HCT116 (cell line): ENCODE data around the gene EIPR1. TPM values are rescaled to one million over a fixed set of nuclear protein-coding genes. Genes with fewer than 3 reads are reported as not detected.

ENCODE experiments used
- ATAC-seq: fragments of 200-7000 bp; cut with Tn5 transposase; 2 replicates; pipeline ENCODE4 v1.9.1; 2020; ENCODE audit warnings: mild to moderate bottlenecking, moderate library complexity
- BruUV-seq: library from RNA; stranded (reverse); fragments of 400-500 nt; replicated peaks from 2 replicates; lab custom pipeline; 2021; lab: Mats Ljungman, UMichigan
- CTCF ChIA-PET: fragments of 300-600 bp; sonication (Branson Sonifier 250); formaldehyde crosslinking; loops from one replicate; lab custom pipeline; 2021; ENCODE audit warnings: antibody characterized with exemption; lab: Charles Lee
- POLR2A ChIA-PET: fragments of 300-600, 350-600 bp; sonication (Branson Sonifier 250); formaldehyde crosslinking; loops from one replicate; lab custom pipeline; 2021; ENCODE audit warnings: antibody characterized with exemption; lab: Charles Lee
- RAD21 ChIA-PET, 2 experiments: fragments of 300-600 bp; sonication (Branson Sonifier 250); formaldehyde crosslinking; loops; one replicate each; lab custom pipeline; 2023; ENCODE audit warnings: low total read pairs in 2 of 2; ENCODE audit not compliant: uncharacterized antibody in 2 of 2, unreplicated experiment in 2 of 2, low non-redundant PET in 1 of 2; lab: Charles Lee
- DNase-seq: peaks from one replicate; pipeline ENCODE4 v3.0.0-alpha.2; 2010; ENCODE audit warnings: low read depth, low spot score
- H2AFZ ChIP-seq: fragments of 200-600 bp; shearing (Covaris generic), sonication (generic); 2 replicates; pipeline ENCODE4 v1.6.1; 2017; ENCODE audit warnings: low read depth, mixed run types, mixed read lengths, antibody characterized with exemption, low read length; ENCODE audit not compliant: poor library complexity, severe bottlenecking
- H3K27ac ChIP-seq: 2 replicates; pipeline ENCODE4 v1.5.1; 2012; ENCODE audit warnings: low read depth, low read length
- H3K27me3 ChIP-seq: fragments of 200-600 bp; sonication (generic); 2 replicates; pipeline ENCODE4 v1.6.1; 2016; ENCODE audit warnings: mixed run types, low read length, mixed read lengths; ENCODE audit not compliant: insufficient read depth
- H3K36me3 ChIP-seq, 2 experiments: fragments of 200-500 bp in 1 of 2; fragments of 200-600 bp in 1 of 2; sonication (Bioruptor generic) in 1 of 2; sonication (generic) in 1 of 2; 2 replicates each; pipeline versions ENCODE4 v1.5.1 to v1.6.1; 2014 to 2016; ENCODE audit warnings: low read length in 2 of 2, inconsistent platforms in 1 of 2, mixed read lengths in 1 of 2, mixed run types in 1 of 2; ENCODE audit not compliant: insufficient read depth in 2 of 2, control insufficient read depth in 1 of 2
- H3K4me1 ChIP-seq, 2 experiments: fragments of 200-600 bp in 1 of 2; sonication (generic) in 1 of 2; 2 replicates each; pipeline versions ENCODE4 v1.5.1 to v1.6.1; 2012 to 2017; ENCODE audit warnings: low read length in 2 of 2, inconsistent platforms in 1 of 2, mild to moderate bottlenecking in 1 of 2, mixed read lengths in 1 of 2, mixed run types in 1 of 2, moderate library complexity in 1 of 2; ENCODE audit not compliant: insufficient read depth in 2 of 2, control insufficient read depth in 1 of 2
- H3K4me2 ChIP-seq: fragments of 200-600 bp; sonication (generic); 2 replicates; pipeline ENCODE4 v1.6.1; 2017; ENCODE audit warnings: mixed run types, low read length, mixed read lengths
- H3K4me3 ChIP-seq, 2 experiments: fragments of 200-600 bp in 1 of 2; sonication (generic) in 1 of 2; replicated peaks in 1 of 2; 2 replicates each; pipeline ENCODE4 v1.5.1; 2011 to 2016; ENCODE audit warnings: low read length in 2 of 2, control low read depth in 1 of 2, low read depth in 1 of 2, mild to moderate bottlenecking in 1 of 2, mixed read lengths in 1 of 2, mixed run types in 1 of 2
- H3K79me2 ChIP-seq: fragments of 200-600 bp; sonication (generic); 2 replicates; pipeline ENCODE4 v1.6.1; 2017; ENCODE audit warnings: mild to moderate bottlenecking, mixed run types, low read length, moderate library complexity, mixed read lengths; ENCODE audit not compliant: insufficient read depth
- H3K9ac ChIP-seq: fragments of 200-600 bp; sonication (generic); 2 replicates; pipeline ENCODE4 v1.6.1; 2016; ENCODE audit warnings: low read length, mixed read lengths
- H3K9me2 ChIP-seq: fragments of 200-600 bp; sonication (generic), shearing (Covaris generic); 2 replicates; pipeline ENCODE4 v1.6.1; 2017; ENCODE audit warnings: mixed run types, mild to moderate bottlenecking, moderate library complexity; ENCODE audit not compliant: insufficient read depth
- H3K9me3 ChIP-seq, 2 experiments: fragments of 200-500 bp in 1 of 2; fragments of 200-600 bp in 1 of 2; sonication (Bioruptor generic) in 1 of 2; sonication (generic) in 1 of 2; 2 replicates each; pipeline ENCODE4 v1.6.1; 2014 to 2017; ENCODE audit warnings: low read length in 2 of 2, mixed read lengths in 2 of 2, inconsistent platforms in 1 of 2, low read depth in 1 of 2, mild to moderate bottlenecking in 1 of 2, mixed run types in 1 of 2, moderate library complexity in 1 of 2; ENCODE audit not compliant: control insufficient read depth in 1 of 2, insufficient read depth in 1 of 2
- H4K20me1 ChIP-seq: fragments of 200-600 bp; sonication (generic), shearing (Covaris generic); 2 replicates; pipeline ENCODE4 v1.6.1; 2017; ENCODE audit warnings: mixed run types, mild to moderate bottlenecking, moderate library complexity; ENCODE audit not compliant: insufficient read depth
- CEBPB ChIP-seq: IDR thresholded peaks from 2 replicates; pipeline ENCODE4 v1.6.1; 2012; ENCODE audit warnings: low read depth
- CTCF ChIP-seq, 3 experiments: fragments of 200-600 bp in 1 of 3; sonication (generic) in 1 of 3; IDR thresholded peaks in 2 of 3; conservative IDR thresholded peaks in 1 of 3; 2 replicates each; pipeline ENCODE4 v1.5.1; 2012 to 2017; ENCODE audit warnings: low read depth in 2 of 3, low read length in 2 of 3, antibody characterized with exemption in 1 of 3, borderline replicate concordance in 1 of 3, control low read depth in 1 of 3, mild to moderate bottlenecking in 1 of 3, mixed read lengths in 1 of 3, mixed run types in 1 of 3, moderate library complexity in 1 of 3; ENCODE audit not compliant: insufficient read depth in 1 of 3
- EGR1 ChIP-seq: IDR thresholded peaks from 2 replicates; pipeline ENCODE4 v1.6.1; 2012; ENCODE audit warnings: low read depth
- ELF1 ChIP-seq: IDR thresholded peaks from 2 replicates; pipeline ENCODE4 v1.6.1; 2012; ENCODE audit warnings: low read depth, borderline replicate concordance
- EZH2 ChIP-seq: fragments of 200-600 bp; sonication (generic); IDR thresholded peaks from 2 replicates; pipeline ENCODE4 v1.6.1; 2017; ENCODE audit warnings: antibody characterized with exemption, mixed run types
- EZH2phosphoT487 ChIP-seq: fragments of 200-600 bp; IDR thresholded peaks from 2 replicates; pipeline ENCODE4 v1.6.1; 2018; ENCODE audit warnings: antibody characterized with exemption, borderline replicate concordance
- JUND ChIP-seq: IDR thresholded peaks from 2 replicates; pipeline ENCODE4 v1.6.1; 2012
- MAX ChIP-seq: IDR thresholded peaks from 2 replicates; pipeline ENCODE4 v1.6.1; 2012
- POLR2AphosphoS5 ChIP-seq: IDR thresholded peaks from 2 replicates; pipeline ENCODE4 v1.6.1; 2011; ENCODE audit warnings: mild to moderate bottlenecking, low read depth, low read length, moderate library complexity
- SIN3A ChIP-seq: IDR thresholded peaks from 2 replicates; pipeline ENCODE4 v1.6.1; 2012; ENCODE audit warnings: low read depth
- SP1 ChIP-seq: IDR thresholded peaks from 2 replicates; pipeline ENCODE4 v1.6.1; 2012; ENCODE audit warnings: low read depth
- TCF7L2 ChIP-seq: IDR thresholded peaks from 2 replicates; pipeline ENCODE4 v1.7.0; 2011; ENCODE audit warnings: borderline replicate concordance, inconsistent platforms; ENCODE audit not compliant: insufficient read depth, insufficient read length; ENCODE audit errors: extremely low read depth
- YY1 ChIP-seq: IDR thresholded peaks from 2 replicates; pipeline ENCODE4 v1.6.1; 2011; ENCODE audit warnings: low read length, low read depth, moderate library complexity, mild to moderate bottlenecking; ENCODE audit not compliant: insufficient replicate concordance; ENCODE audit errors: extremely low read depth
- ZFX ChIP-seq: fragments of 450-650 bp; IDR thresholded peaks from 2 replicates; pipeline ENCODE4 v1.6.1; 2017
- ZNF274 ChIP-seq: fragments of 200-500 bp; sonication (Bioruptor generic); IDR thresholded peaks from 2 replicates; pipeline ENCODE4 v1.6.1; 2014; ENCODE audit warnings: mild to moderate bottlenecking, low read depth, low read length, inconsistent platforms
- intact Hi-C: fragments of 100-400 bp; cut with micrococcal nuclease; formaldehyde crosslinking; loops from 2 replicates; pipeline ENCODE4 v1.10.0; 2022
- total RNA-seq: library from RNA; stranded (reverse); gene quantifications from one replicate; pipeline ENCODE4 v1.2.1, GENCODE V29; 2021; ENCODE audit not compliant: unreplicated experiment
- TF ChIP-seq, protein P1 (sequence below): IDR thresholded peaks from 2 replicates; pipeline ENCODE4 v1.6.1; 2012

Gene EIPR1
- total RNA-seq, 1 experiment from 2014 or later = 36.9 TPM

- RAD21 ChIA-PET = no interaction called here
These were observed 36.1 kb upstream of the EIPR1 start for GRCh38 chr2:3413697-3414096.

DNA sequence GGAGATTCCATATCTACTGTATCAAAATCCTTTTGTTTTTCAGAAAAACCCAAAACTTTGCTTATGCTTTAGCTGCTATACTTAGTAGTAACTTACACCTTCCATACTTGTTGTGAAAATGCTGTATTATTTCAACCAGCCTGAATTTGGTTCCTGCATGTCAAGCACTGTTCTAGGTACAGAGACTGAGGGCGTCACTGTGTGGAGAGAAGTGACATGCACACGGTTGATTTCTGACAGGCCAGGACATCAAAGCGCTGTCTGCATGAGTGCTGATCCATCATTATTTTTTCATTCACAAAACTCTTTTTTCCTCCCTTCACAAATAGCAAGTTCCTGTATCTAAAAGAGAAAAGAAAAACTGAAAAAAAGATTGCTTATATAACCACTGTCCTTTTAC lies 33.5 kb upstream of the EIPR1 start:
- Histone ChIP-seq H4K20me1 (no peaks in the 10 kb centered on the region), H3K4me2 (no peak overlapping the region), H3K27me3 (no peaks in the 10 kb centered on the region), H3K79me2 (peaks cover 11% of the 10 kb centered on the region; the same call in 1 of the 2 replicates), H3K4me1 (no peaks in the 10 kb centered on the region), H3K9me3 (no peaks in the 10 kb centered on the region), H3K9me2 (no peaks in the 10 kb centered on the region), H3K9ac (no peak overlapping the region), H2AFZ (no peak overlapping the region), H3K4me3 (no peak overlapping the region), H3K36me3 (peaks cover 0 to 1% of the 10 kb centered on the region in 2 experiments; a peak in 2 of 4 replicates), H3K27ac (no peak overlapping the region)
- ChIA-PET POLR2A (no interaction called here), CTCF (no interaction called here), RAD21 (no interaction called here)
- no TSS peak for BruUV-seq
- no peak for DNase-seq
- ATAC-seq = no peak
- intact Hi-C loops = no loop called here
- TF ChIP-seq, protein P1, sequence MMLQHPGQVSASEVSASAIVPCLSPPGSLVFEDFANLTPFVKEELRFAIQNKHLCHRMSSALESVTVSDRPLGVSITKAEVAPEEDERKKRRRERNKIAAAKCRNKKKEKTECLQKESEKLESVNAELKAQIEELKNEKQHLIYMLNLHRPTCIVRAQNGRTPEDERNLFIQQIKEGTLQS = no peak
- TF ChIP-seq EZH2 = no peak
- TF ChIP-seq SIN3A = no peak
- no peak for TF ChIP-seq EGR1
- TF ChIP-seq ZNF274 = no peak
- TF ChIP-seq ELF1 = no peak
- no peak for TF ChIP-seq YY1
- no peak for TF ChIP-seq EZH2phosphoT487
- TF ChIP-seq TCF7L2 = no peak
- no peak for TF ChIP-seq ZFX
- no peak for TF ChIP-seq MAX
- TF ChIP-seq POLR2AphosphoS5 = no peak
- no peak for TF ChIP-seq CEBPB
- no peak for TF ChIP-seq JUND
- no peak for TF ChIP-seq SP1
- TF ChIP-seq CTCF (IDR thresholded peaks at IDR 0.05 in 2 of 3, conservative IDR thresholded peaks at IDR 0.05 in 1 of 3; ENCODE audit: borderline replicate concordance in 1 of 3, insufficient read depth in 1 of 3, low read depth in 2 of 3, low read length in 2 of 3) = no peak

More at GRCh38 chr2:3413697-3414096, 36.1 kb upstream of the EIPR1 start:
- BruUV-seq = no TSS peak
- Histone ChIP-seq H3K9me2 (no peaks in the 10 kb centered on the region), H2AFZ (no peak overlapping the region), H3K27me3 (no peaks in the 10 kb centered on the region)
- TF ChIP-seq SIN3A (no peak), YY1 (no peak), EZH2phosphoT487 (no peak), ELF1 (no peak), SP1 (no peak)
- TF ChIP-seq, protein P1 = no peak
- TF ChIP-seq, all 23 proteins: peak for 0
- no peak overlapping the region for H3K27ac ChIP-seq
- no peak for DNase-seq
- ATAC-seq = no peak
- H4K20me1 ChIP-seq = no peaks in the 10 kb centered on the region
- H3K9me3 ChIP-seq = no peaks in the 10 kb centered on the region
- no peak overlapping the region for H3K9ac ChIP-seq
- intact Hi-C loops = no loop called here
- no peak overlapping the region for H3K4me3 ChIP-seq
- H3K79me2 ChIP-seq = 0 out of 2 replicates have a peak, but pooled peaks cover 4% of the 10 kb centered on the region
- H3K4me2 ChIP-seq = no peak overlapping the region
- ChIA-PET POLR2A (no interaction called here), CTCF (interaction anchor here (1.2 kb wide), 1 partner anchor 9 kb away, joined by 4 read pairs; no protein-coding TSS in a partner anchor)
- no peaks in the 10 kb centered on the region for H3K36me3 ChIP-seq
- no peaks in the 10 kb centered on the region for H3K4me1 ChIP-seq
